GM19193 (cell line): Measurements from ENCODE around the gene RRAGD.

Experiments
- POLR2A ChIP-seq: IDR thresholded peaks from 4 replicates; pipeline ENCODE4 v1.6.1; 2011; ENCODE audit not compliant: insufficient read depth, insufficient read length; ENCODE audit errors: extremely low read depth

RRAGD gene

DNA sequence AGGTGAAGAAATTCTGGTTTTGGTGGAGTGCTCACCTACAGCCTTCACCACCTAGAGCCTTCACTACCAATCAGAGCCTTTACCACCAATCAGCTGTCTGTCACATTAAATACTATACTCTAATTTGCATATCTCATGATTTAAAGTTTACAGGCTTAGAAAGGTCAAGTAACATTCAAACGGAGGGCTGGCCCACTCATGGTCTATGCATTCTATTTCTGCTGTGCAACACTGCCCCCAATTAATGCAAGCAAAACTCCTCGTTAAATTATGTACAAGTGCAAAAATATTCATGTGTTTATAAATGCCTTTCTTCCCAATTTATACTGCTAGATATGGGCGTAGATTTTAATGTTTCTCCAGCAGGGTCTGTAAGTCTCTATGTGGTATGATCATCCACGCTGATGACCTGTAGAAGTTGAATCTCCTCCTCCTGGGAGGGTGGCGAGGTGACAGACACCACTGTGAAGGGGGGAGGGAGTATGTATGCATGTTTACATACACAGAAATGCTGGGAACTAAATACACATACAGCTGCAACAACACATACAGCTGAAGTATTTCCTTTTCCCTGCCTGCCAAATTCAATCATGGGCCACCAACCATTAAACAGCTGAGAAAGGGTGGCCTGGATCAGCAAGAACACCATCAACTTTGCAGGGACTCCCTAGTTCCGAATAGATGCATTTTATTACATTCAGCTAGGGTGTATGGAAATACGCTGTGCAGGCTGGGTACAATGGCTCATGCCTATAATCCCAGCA, 13.1 kb downstream of the RRAGD start:
- TF ChIP-seq POLR2A: no peak

DNA sequence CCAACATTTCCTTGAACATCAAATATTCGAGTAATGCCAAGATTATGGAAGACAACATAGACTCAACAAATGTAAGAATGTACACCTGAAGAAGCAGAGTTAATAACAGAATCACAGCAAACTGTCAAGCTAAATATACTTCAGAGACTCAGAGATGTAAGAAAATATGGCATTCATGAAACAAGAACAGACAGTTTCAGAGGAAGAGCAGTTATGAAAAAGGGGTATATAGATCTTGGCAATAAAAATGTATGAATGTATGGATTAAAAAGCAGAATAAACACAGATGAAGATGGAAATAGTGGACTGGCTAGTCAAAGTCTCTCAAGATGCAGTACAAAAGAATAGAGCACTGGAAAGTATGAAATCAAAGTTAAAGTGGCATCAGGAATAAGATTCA, 18.4 kb downstream of the RRAGD start:
- no peak for TF ChIP-seq POLR2A

DNA sequence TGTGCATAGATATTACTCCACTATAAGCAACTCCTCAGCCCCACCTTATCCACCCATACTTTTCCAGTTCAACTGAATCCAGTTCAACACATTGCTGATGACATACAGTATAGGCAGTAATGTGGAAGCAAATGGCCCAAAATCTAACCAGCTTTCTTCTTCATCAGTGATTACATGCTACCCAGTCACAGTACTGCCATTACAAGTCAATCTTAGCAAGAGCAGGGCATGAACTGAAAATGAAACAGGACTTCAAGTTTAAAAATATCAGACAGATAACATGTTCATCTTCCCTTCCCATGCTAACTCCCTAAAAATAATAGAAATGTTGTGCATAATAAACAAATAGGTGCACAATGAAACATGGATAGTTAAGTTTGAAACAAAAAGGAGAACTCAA, 19.2 kb downstream of the RRAGD start:
- TF ChIP-seq POLR2A: no peak

DNA sequence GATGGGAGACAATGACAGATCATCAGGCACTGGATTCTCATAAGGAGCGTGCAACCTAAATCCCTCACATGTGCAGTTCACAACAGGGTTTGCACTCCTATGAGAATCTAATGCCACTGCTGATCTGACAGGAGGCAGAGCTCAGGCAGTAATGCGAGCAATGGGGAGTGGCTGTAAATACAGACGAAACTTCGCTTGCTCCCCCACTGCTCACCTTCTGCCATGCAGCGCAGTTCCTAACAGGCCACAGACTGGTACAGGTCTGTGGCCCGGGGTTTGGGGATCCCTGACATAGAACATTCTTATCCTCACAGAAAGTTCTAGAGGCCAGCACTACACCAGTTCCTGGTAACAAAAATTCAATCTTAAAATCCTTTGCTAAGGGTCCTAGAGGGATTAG, 23.2 kb downstream of the RRAGD start:
- no peak for TF ChIP-seq POLR2A

DNA sequence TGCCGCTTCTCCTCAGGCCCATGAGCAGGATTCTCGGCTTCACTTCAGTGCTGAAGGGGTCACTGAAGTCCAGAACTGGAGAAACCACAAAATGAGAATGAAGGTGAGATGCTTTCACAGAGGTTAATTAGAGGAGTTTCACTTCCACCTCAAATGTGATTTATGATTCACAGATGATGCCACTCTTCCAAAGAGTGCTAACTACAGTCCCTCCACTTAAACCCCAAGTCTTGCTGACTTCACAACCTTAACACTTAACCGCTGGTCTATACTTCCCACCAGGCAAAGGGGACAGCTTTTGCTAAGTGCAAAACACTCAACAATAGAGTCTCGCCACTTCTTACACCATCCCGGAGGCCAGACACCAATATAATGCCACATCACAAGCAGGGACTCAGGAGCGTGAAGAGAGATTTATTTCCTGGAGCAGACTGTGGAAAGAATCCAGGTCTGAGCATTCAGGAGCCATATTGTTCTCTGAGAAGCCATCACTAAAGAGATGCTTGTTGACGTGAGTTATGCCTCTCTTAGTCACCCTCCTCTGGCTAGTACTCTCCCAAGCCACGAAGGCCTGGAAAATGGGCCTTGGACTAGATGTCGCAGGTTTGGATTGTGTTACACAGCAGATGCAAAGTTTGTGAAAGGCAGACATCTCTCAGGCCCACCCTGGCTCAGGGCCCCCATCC, 24.4 kb downstream of the RRAGD start:
- no peak for TF ChIP-seq POLR2A

DNA sequence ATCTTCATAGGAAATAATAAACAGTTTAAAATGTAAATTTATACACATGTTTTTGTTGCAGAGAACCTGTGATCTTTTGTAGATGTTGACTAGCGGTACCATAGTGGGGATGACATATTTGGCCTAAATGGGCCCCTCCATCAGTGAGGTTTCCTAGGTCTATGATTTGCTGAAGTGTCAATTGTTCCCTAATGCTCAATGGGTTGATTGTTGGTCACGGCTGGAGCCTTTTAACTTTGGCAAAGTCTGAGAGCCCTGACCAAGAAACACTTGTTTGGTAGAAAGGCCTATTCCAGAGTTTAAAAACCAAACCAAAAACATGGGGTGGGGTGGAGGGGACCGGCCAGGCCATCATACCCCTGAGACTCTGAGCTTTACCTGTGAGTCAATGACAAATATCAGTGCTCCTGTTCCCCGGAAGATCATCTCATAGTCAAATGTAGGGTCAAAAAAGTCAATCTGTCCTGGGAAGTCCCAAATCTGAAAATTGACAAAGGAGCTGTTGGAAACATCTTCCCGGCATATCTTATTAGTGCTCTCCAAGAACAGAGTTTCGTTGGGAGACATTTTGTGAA, 25.1 kb downstream of the RRAGD start:
- TF ChIP-seq POLR2A: no peak

DNA sequence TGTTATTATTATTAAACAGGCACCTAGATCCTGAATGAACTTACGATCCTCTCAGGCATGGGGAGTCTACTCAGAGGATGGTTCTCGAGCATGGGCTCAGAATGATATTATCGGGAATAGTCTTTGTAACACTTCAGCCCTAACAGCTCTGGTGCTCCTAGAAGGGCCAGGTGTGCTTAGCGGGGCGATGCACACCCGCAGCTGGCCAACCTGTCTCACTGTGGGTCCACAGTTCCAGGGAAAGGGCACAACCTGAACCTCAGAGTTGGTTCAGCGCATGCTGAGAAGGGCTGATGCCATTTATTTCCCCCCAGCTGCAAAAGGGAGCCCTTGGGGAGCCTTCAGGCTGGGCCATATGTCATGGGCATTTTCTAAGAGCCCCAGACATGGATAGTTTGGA, 26.2 kb downstream of the RRAGD start:
- no peak for TF ChIP-seq POLR2A

DNA sequence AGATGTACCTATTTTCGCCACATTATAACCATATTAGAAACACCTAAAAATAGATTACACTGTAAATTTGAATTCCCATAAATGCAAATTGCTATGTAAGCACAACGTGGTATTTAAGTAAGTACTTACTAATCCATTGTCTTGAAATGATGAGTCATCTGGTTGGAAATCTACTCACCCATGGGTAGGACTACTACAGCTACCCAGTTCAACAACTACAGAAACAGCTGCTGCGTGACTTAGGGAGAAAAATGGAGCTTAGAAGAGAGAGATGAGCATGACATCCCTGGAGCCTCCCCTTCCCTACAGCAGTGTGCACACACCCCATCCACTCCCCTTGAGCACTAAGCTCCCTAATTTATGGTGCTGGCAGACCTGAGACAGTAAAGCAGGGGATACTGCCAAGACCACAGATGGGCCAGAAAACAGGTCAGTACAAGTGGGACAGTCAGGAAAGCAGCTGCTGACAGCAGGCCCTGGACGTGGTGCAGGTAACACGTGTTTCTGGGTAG, 26.9 kb downstream of the RRAGD start:
- TF ChIP-seq POLR2A: no peak

DNA sequence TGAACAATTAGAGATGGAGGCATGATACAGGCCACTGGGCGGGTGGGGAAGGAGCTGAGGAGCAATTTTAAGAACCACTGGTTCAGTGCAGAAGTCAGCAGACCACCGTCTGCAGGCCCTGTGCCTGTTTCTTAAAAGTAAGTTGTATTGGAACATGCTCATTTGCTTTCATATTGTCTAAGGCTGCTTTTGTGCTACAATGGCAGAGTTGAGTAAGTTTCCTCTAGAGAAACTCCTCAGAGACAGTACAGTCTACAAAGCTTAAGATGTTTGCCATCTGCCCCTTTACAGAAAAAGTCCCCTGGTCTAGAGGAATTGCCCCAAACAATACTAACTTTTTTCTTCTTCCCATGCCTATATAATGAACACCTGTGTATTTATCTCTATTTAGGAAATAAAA, 31.0 kb downstream of the RRAGD start:
- TF ChIP-seq POLR2A: no peak

DNA sequence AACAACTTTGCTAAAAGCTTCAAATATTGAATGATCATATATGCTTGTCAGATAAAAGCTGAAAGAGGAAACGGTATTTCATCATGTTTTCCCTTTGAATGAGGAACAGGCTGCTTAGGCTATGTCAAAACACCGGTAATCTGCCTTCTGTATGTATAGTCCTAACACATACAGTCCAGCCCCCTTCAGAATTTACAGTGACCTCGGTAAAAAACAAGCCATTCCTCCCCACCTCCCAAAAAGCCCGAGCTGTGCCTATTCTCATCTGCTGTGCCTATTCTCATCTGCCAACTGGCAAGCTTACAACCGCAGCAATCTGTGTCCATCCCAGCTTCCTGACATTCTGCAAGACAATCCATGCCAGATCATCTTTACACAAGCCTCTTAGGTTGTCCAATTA, 32.8 kb downstream of the RRAGD start:
- TF ChIP-seq POLR2A: no peak

DNA sequence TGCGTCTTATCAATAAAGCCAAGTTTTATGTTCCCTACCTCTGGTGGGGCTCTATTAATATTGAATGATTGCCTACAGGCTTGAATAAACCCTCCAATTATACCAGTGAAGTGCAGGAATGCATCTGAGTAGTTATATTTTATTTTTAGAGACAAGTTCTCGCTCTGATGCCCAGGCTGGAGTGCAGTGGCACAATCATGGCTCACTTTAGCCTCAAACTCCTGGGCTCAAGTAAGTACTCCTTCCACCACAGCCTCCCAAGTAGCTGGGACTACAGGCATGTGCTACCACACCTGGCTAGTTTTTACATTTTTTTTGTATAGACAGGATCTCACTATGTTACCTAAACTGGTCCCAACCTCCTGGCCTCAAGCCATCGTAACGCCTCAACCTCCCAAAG, 33.4 kb downstream of the RRAGD start:
- TF ChIP-seq POLR2A: no peak

DNA sequence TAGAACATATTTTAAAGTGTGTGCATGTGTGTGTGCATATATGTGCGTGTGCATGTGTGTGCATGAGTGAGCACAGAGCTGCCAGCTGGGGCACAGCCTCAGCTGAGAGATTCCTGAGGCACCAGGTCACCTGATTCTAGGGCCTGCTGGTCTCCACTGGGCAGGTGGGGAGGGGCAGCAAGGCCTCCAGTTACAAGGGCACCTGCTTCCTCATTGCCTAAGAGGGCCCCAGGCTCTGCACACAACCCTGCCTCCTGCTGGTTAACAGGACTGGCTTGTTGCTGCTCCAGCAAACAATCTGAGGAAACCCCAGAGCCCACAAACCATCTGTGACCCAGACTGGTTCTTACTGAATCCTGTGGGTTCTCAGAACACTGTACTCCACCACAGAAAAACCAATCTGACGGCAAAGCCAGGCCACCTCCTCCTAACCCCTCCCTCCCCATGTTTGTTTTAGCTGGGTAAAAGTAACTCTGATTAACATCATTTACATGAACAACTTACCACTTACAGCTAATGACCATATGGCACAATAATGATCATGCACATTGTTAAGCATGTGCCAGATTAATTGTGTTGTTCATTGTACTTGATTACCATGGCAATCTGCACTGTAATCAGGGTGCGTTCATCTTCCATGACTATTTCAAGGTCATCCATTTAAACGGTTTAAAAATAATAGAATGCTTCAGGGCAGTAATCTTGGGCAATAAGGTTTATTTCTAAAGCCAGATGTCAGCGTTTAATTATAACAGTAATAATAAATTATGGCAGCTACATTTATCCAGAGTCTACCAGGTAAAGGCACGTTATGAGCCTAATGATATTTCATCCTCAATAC, 36.4 kb downstream of the RRAGD start:
- TF ChIP-seq POLR2A: no peak

DNA sequence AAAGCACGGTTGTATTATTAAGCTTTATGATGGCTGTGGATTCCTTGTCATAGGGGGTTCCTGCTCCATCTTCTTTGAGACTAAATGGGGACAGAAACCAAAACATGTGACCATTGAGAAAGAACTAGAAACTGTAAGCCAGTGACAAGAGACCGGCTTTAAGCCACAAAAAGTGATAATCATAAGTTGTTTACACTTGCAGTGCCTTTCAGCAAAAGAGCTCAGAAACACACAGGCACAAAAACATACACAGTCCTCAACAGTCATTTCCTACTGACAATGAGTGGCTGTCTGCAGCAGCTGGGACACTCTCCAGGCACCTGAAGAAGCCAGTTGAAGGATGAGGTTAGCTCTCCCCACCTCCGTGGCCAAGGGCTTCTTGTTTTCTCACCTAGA, 39.6 kb downstream of the RRAGD start:
- no peak for TF ChIP-seq POLR2A

DNA sequence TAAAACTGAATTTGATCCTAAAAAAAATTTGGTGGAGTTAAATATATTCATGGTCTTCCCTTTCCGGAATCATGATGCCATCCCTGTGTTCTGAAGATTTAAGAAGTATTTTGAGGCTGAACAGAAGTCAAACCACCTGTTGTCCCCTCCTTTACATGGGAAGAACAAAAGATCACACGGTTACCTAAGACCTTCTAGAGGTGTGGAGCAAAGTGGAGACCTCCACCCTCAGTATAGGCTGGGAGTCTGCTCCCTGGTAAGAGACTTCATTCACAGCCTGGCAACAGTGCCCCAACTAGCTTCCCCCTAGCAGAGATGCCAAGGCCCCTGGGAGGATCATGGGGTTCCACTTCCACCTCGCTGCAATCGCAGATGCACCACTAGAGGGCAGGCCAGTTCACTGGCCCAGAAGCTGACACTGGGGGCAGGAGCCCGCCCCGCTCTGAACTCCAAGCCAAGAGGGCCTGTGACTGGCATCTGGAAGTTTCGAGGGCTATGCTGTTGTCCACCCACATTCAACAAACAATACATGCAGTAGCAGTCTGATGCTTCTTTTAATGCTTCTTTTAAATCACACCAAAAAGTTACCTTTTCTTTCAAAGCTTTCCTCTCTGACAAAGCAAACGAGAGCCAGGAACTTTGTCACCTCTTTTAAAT, 40.1 kb downstream of the RRAGD start:
- no peak for TF ChIP-seq POLR2A
